ENCODE results near the gene CHD9. TPM values are rescaled to one million over a fixed set of nuclear protein-coding genes. Genes with fewer than 3 reads are reported as not detected.

The CHD9 gene
- total RNA-seq, 1 donor from 2014 or later, result 24.6 TPM

- intact Hi-C loops (cut with micrococcal nuclease), result no loop called here
These were observed 287.0 kb downstream of the CHD9 start for GRCh38 chr16:53341792-53342191.

DNA sequence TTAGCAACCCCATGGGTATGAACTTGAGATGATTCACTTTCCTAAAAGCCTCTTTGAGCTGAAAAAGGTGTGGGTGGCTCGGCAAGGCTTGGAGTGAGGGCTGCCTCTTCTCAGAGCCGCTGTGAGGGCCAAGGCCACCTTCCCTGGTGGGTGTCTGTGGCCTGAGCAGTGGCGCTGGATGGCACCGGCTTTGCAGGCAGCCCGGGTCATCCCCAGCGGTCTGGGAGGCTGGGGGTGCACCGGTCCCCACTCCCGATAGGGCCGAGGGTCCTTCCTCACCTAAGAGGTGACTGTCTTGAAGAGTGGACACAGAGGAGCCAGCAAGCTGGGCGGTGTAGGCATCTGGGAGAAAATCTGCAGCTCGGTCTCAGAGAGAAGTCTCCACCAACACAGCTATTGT is 300.3 kb downstream of the CHD9 start:
- intact Hi-C loops (cut with micrococcal nuclease), result no loop called here

DNA sequence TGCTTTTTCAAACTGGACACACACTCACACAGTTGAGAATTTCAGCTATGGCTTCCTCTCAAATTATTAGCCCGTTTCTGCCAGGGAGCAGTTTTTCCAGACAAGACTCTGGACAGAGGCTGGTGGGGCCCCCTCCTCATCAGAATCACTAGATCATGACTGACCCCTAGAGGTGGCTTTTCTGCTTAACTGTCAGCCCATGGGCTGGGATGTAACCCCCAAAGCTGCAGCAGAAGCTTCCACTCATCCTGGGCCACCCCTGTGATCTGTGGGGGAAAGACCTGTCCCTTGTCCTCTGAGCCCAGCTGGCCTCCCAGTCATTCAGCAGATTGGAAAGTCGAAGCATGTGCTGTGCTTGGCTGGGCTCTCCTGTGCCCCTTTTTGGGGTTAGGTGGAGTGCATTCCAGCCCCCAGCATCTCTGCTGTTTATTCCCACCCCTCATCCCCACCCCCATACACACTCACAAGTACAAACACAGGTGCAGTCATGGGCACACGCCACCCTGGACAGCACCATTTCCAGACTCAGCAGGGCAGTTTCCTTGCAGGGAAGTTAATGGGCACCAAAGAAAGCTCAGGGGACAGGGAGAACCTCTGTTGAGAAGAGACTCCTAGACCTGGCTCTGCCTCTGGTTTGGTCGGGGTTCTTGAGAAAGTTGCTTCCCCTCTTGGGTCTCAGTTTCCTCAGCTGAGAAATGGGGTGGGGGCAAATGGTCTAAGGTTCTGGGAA is 301.9 kb downstream of the CHD9 start:
- intact Hi-C loops (cut with micrococcal nuclease), result no loop called here

DNA sequence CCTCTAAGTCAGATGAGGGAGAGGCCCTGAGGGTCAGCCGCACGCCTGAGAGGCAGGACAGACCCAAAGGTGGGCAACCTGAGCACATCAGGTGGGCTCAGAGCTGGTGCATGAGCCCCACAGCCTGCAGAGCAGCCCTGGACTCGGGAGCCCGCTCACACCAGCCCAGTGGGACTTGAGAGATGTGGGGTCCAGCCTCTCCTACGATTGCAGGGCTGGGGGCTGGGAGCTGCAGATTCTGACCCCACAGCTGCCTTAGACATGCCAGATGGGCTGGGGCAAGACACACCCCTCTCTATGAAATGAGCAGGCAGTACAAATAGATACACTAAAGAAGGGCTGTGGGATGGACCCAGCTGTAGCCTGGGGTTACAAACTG is 302.4 kb downstream of the CHD9 start:
- intact Hi-C loops (cut with micrococcal nuclease), result no loop called here

GRCh38 chr16:53357955-53358354 is 303.2 kb downstream of the CHD9 start:
- intact Hi-C loops (cut with micrococcal nuclease), result no loop called here

- intact Hi-C loops (cut with micrococcal nuclease), result no loop called here
These were observed 304.1 kb downstream of the CHD9 start for GRCh38 chr16:53358884-53359283.

DNA sequence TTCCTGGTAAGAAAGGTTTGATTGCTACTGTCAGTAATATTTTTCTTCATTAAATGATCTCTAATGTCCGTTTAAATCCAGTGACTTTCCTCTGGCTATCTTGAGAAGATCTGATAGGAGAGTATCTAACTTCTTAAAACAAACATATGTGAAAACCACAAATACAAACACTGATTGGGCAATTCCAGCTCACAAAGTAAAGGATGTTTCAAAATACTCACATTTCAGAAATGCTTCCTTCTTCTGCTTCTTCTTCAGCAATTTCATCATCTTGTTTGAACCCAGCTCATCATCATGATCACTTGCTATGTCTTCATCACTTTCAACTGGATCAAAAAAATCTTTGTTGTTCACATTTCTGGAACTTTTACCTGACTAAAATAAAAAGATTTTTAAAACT is 315.1 kb downstream of the CHD9 start:
- intact Hi-C loops (cut with micrococcal nuclease), result loop anchor here (5.0 to 10.0 kb wide), 2 partner anchors 238 to 315 kb away; partner anchors contain the start of genes CHD9 and CHD9NB

GRCh38 chr16:53370827-53371226 is 316.0 kb downstream of the CHD9 start:
- intact Hi-C loops (cut with micrococcal nuclease), result loop anchor here (5.0 to 10.0 kb wide), 2 partner anchors 239 to 316 kb away; partner anchors contain the start of genes CHD9 and CHD9NB

- intact Hi-C loops (cut with micrococcal nuclease), result loop anchor here (1.0 to 10.0 kb wide), 5 partner anchors 62 to 318 kb away; partner anchors contain the start of genes AKTIP, CHD9, CHD9NB and RBL2
These were observed 318.4 kb downstream of the CHD9 start for GRCh38 chr16:53372992-53373871.

DNA sequence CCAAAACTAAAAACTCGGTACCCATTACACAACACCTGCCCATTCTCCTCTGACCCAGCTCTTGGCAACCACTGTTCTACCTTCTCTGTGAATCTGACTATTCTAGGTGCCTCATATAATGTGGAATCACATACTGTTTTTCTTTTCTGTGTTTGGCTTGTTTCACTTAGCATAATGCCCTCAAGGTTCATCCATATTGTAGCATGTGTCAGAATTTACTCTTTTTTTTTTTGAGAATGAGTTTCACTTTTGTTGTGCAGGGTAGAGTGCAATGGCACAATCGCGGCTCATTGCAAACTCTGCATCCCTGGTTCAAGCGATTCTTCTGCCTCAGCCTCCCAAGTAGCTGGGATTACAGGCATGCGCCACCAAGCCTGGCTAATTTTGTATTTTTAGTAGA is 320.0 kb downstream of the CHD9 start:
- intact Hi-C loops (cut with micrococcal nuclease), result loop anchor here (5.0 to 10.0 kb wide), 2 partner anchors 242 to 320 kb away; partner anchors contain the start of genes CHD9 and CHD9NB

GRCh38 chr16:53378138-53378537 is 323.3 kb downstream of the CHD9 start:
- intact Hi-C loops (cut with micrococcal nuclease), result loop anchor here (10.0 kb wide), 1 partner anchor 323 kb away; the partner anchor contains the start of genes CHD9 and CHD9NB

Other genes with a start within 250 kb of the CHD9 start
- 0.29 and 0.46 TPM in 2 replicates for gene CHD9NB, start 2.1 kb upstream of the CHD9 start, total RNA-seq